Measurements from ENCODE around the gene FGF18.

The FGF18 gene

DNA sequence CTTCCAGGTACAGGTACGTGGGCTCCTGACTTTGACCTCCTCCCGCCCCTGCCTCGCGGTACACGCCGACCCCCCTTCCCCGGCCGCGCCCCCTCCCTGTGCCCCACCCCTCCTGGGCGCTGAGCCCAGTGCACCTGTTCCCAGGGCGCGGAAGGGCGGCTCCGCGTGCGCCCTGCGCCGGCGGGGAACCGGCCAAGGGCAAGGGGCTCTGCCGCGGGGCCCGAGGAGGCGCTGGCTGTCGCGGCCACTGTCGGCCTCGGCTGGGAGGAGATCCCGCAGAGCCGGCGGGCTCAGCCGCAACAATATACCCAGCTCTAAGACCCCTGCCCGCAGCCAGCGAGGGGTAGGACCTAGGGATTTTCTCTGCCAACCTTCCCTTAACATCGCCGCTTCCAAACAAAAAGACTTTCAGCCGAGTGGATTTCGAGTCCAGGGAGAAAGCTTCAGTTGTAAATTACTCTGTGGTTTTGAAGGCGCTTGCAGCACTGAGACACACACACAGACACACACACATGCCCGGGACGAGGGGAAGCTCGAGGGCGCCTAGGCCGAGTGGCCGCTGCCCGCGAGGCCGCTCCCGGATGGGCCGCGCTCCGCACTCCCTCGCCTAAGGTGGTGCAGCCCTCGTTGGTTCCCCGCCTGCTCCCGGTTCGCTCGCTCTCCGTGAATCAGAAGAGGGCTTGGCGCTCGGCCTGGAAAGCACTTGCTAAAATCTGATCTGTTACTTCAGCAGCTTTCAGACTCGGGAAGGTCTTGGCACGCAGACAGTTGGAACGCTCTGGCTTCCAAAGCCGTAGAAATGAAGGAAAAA is 1.2 kb downstream of the FGF18 start:
- Histone ChIP-seq H4K20me1 (ENCODE audit: insufficient read depth, low read length, poor library complexity, severe bottlenecking) (no peaks in the 10 kb centered on the region), H3K27me3 (ENCODE audit: insufficient read depth, low read length, poor library complexity, severe bottlenecking) (no peaks in the 10 kb centered on the region), H3F3A (ENCODE audit: low read depth) (no peaks in the 10 kb centered on the region), H3K4me3 (ENCODE audit: low read length, poor library complexity, severe bottlenecking) (no peak overlapping the region), H2AFZ (ENCODE audit: low read length) (no peak overlapping the region), H3K4me1 (ENCODE audit: insufficient read depth, low read length, poor library complexity, severe bottlenecking) (no peaks in the 10 kb centered on the region), H3K9me3 (ENCODE audit: insufficient read depth, low read depth, low read length) (no peaks in the 10 kb centered on the region), H3K9ac (ENCODE audit: low read depth, low read length, poor library complexity, severe bottlenecking) (no peak overlapping the region), H3K9me2 (replicated peaks; ENCODE audit: low read depth, low read length) (no peaks in the 10 kb centered on the region), H3K36me3 (ENCODE audit: insufficient read depth, low read length) (no peaks in the 10 kb centered on the region), H3K4me2 (ENCODE audit: low read depth, low read length, poor library complexity, severe bottlenecking) (no peak overlapping the region), H3K79me2 (ENCODE audit: insufficient read depth, low read length) (no peaks in the 10 kb centered on the region)
- no peak for TF ChIP-seq CTCF (conservative IDR thresholded peaks at IDR 0.05; ENCODE audit: low read length)
- no peak for TF ChIP-seq EZH2phosphoT487 (IDR thresholded peaks at IDR 0.05; ENCODE audit: borderline replicate concordance)

- H3K9me2 ChIP-seq (replicated peaks; ENCODE audit: low read depth, low read length), result no peaks in the 10 kb centered on the region
- H3K9me3 ChIP-seq (ENCODE audit: insufficient read depth, low read depth, low read length), result no peaks in the 10 kb centered on the region
- no peak overlapping the region for H3K4me2 ChIP-seq (ENCODE audit: low read depth, low read length, poor library complexity, severe bottlenecking)
- H3F3A ChIP-seq (ENCODE audit: low read depth), result no peaks in the 10 kb centered on the region
- H3K79me2 ChIP-seq (ENCODE audit: insufficient read depth, low read length), result no peaks in the 10 kb centered on the region
- H4K20me1 ChIP-seq (ENCODE audit: insufficient read depth, low read length, poor library complexity, severe bottlenecking), result no peaks in the 10 kb centered on the region
- H3K4me3 ChIP-seq (ENCODE audit: low read length, poor library complexity, severe bottlenecking), result no peak overlapping the region
- H3K4me1 ChIP-seq (ENCODE audit: insufficient read depth, low read length, poor library complexity, severe bottlenecking), result no peaks in the 10 kb centered on the region
- no peak overlapping the region for H3K9ac ChIP-seq (ENCODE audit: low read depth, low read length, poor library complexity, severe bottlenecking)
- no peaks in the 10 kb centered on the region for H3K36me3 ChIP-seq (ENCODE audit: insufficient read depth, low read length)
- H3K27me3 ChIP-seq (ENCODE audit: insufficient read depth, low read length, poor library complexity, severe bottlenecking), result no peaks in the 10 kb centered on the region
- TF ChIP-seq EZH2phosphoT487 (IDR thresholded peaks at IDR 0.05; ENCODE audit: borderline replicate concordance) (no peak), CTCF (conservative IDR thresholded peaks at IDR 0.05; ENCODE audit: low read length) (no peak)
- H2AFZ ChIP-seq (ENCODE audit: low read length), result no peak overlapping the region
These were observed 2.1 kb downstream of the FGF18 start for GRCh38 chr5:171421331-171422262.

DNA sequence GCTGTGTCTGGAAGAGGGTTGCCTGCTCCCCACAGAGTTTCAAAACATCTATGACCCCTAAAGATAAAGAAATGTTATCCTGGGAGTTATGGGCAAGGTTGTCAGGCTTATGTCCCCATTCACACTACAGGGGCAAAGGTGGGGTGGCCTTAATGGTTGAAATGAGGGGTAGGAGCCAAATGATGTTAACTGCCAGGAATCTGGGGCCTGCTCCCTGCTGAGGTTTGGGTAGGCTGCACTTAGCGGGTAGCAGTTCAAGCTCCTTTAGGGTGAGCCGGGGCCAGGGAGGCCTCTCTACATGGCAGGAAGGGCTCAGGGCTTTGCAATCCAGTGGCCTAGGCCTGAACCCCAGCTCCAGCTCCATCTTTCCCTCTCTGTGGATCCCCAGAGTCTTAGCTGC is 3.0 kb downstream of the FGF18 start:
- Histone ChIP-seq H4K20me1 (ENCODE audit: insufficient read depth, low read length, poor library complexity, severe bottlenecking) (no peaks in the 10 kb centered on the region), H3K4me1 (ENCODE audit: insufficient read depth, low read length, poor library complexity, severe bottlenecking) (no peaks in the 10 kb centered on the region), H3K9ac (ENCODE audit: low read depth, low read length, poor library complexity, severe bottlenecking) (no peak overlapping the region), H3K9me2 (replicated peaks; ENCODE audit: low read depth, low read length) (no peaks in the 10 kb centered on the region), H3K4me2 (ENCODE audit: low read depth, low read length, poor library complexity, severe bottlenecking) (no peak overlapping the region), H3K79me2 (ENCODE audit: insufficient read depth, low read length) (no peaks in the 10 kb centered on the region), H3K9me3 (ENCODE audit: insufficient read depth, low read depth, low read length) (no peaks in the 10 kb centered on the region), H2AFZ (ENCODE audit: low read length) (no peak overlapping the region), H3K36me3 (ENCODE audit: insufficient read depth, low read length) (no peaks in the 10 kb centered on the region), H3F3A (ENCODE audit: low read depth) (no peaks in the 10 kb centered on the region), H3K4me3 (ENCODE audit: low read length, poor library complexity, severe bottlenecking) (no peak overlapping the region), H3K27me3 (ENCODE audit: insufficient read depth, low read length, poor library complexity, severe bottlenecking) (no peaks in the 10 kb centered on the region)
- TF ChIP-seq EZH2phosphoT487 (IDR thresholded peaks at IDR 0.05; ENCODE audit: borderline replicate concordance) (no peak), CTCF (conservative IDR thresholded peaks at IDR 0.05; ENCODE audit: low read length) (no peak)

Measured in Loucy (cell line).